GM21360 (cell line): ENCODE measurements around the gene SNRPB.

Source experiments
- ATAC-seq: cut with Tn5 transposase; IDR thresholded peaks from one replicate; pipeline ENCODE4 v1.9.1; 2021; ENCODE audit warnings: mild to moderate bottlenecking, moderate library complexity; ENCODE audit not compliant: unreplicated experiment

Gene SNRPB

GRCh38 chr20:2430538-2430937 lies 40.1 kb downstream of the SNRPB start:
- ATAC-seq = no peak

- no peak for ATAC-seq
Observed at GRCh38 chr20:2429051-2429450, 41.5 kb downstream of the SNRPB start.

- no peak for ATAC-seq
Observed at GRCh38 chr20:2421247-2421646, 49.3 kb downstream of the SNRPB start.

- ATAC-seq = no peak
Observed at GRCh38 chr20:2420510-2420909, 50.1 kb downstream of the SNRPB start.

- ATAC-seq = no peak
Observed at GRCh38 chr20:2418388-2418787, 52.2 kb downstream of the SNRPB start.

GRCh38 chr20:2417213-2417541 lies 53.4 kb downstream of the SNRPB start:
- no peak for ATAC-seq

GRCh38 chr20:2416541-2417212 lies 53.9 kb downstream of the SNRPB start:
- ATAC-seq = no peak
